Measurements from ENCODE around the gene HSD11B1L.

GRCh38 chr19:5713228-5713627 lies 32.4 kb downstream of the HSD11B1L start:
- TF ChIP-seq CTCF (IDR thresholded peaks at IDR 0.05) (no peak), REST (IDR thresholded peaks at IDR 0.05; ENCODE audit: insufficient read depth in 1 of 2, low read depth in 2 of 2, low read length in 1 of 2) (no peak), TCF7L2 (IDR thresholded peaks at IDR 0.05; ENCODE audit: low read depth, low read length) (no peak)
